HepG2 (cell line): ENCODE measurements around the gene TMEM253. TPM values are rescaled to one million over a fixed set of nuclear protein-coding genes. Genes with fewer than 3 reads are reported as not detected.

Experiments
- ATF7-NPFF ChIP-seq: sonication (generic); formaldehyde crosslinking; IDR thresholded peaks from 2 replicates; pipeline ENCODE4 v1.8.1; 2023; ENCODE audit warnings: mild to moderate bottlenecking, low read depth, missing genetic modification reagents, moderate library complexity
- FOXA1 ChIP-seq, 2 experiments: fragments of 450-650 bp in 1 of 2; sonication (generic) in 1 of 2; formaldehyde crosslinking in 1 of 2; IDR thresholded peaks; 2 replicates each; pipeline versions ENCODE4 v1.4.0 to v1.6.1; 2016 to 2020; ENCODE audit warnings: missing genetic modification reagents in 1 of 2
- MAX ChIP-seq: IDR thresholded peaks from 2 replicates; pipeline ENCODE4 v1.6.1; 2012; ENCODE audit warnings: inconsistent platforms
- MZF1 ChIP-seq: sonication (generic); formaldehyde crosslinking; IDR thresholded peaks from 2 replicates; pipeline ENCODE4 v1.8.1; 2023; ENCODE audit warnings: mild to moderate bottlenecking, missing genetic modification reagents, borderline replicate concordance
- NFE2 ChIP-seq: sonication (generic); formaldehyde crosslinking; IDR thresholded peaks from 2 replicates; pipeline ENCODE4 v1.4.0; 2020; ENCODE audit warnings: missing genetic modification reagents
- NONO ChIP-seq, 2 experiments: fragments of 450-650 bp in 1 of 2; sonication (generic) in 1 of 2; formaldehyde crosslinking in 1 of 2; IDR thresholded peaks in 1 of 2; conservative IDR thresholded peaks in 1 of 2; 2 replicates each; pipeline versions ENCODE4 v1.6.1 to v1.8.0; 2017 to 2022; ENCODE audit warnings: mild to moderate bottlenecking in 1 of 2, missing genetic modification reagents in 1 of 2, moderate library complexity in 1 of 2
- PTBP1 ChIP-seq: fragments of 200-400 bp; formaldehyde crosslinking; IDR thresholded peaks from 2 replicates; pipeline ENCODE4 v1.6.1; 2018; ENCODE audit warnings: low read length, low read depth; ENCODE audit not compliant: poor library complexity, severe bottlenecking
- RARA ChIP-seq: IDR thresholded peaks from 2 replicates; pipeline ENCODE4 v1.6.1; 2016; ENCODE audit warnings: missing genetic modification reagents, missing compliant biosample characterization
- RXRB ChIP-seq: IDR thresholded peaks from 2 replicates; pipeline ENCODE4 v1.6.1; 2016; ENCODE audit warnings: borderline replicate concordance, missing genetic modification reagents, missing compliant biosample characterization
- ZIK1 ChIP-seq: sonication (generic); formaldehyde crosslinking; IDR thresholded peaks from 2 replicates; pipeline ENCODE4 v1.5.0; 2020; ENCODE audit warnings: mild to moderate bottlenecking, low read depth, missing genetic modification reagents, borderline replicate concordance
- ZNF317 ChIP-seq: sonication (generic); formaldehyde crosslinking; IDR thresholded peaks from 2 replicates; pipeline ENCODE4 v1.5.0; 2020; ENCODE audit warnings: mild to moderate bottlenecking, missing genetic modification reagents
- ZNF335 ChIP-seq: sonication (generic); formaldehyde crosslinking; IDR thresholded peaks from 2 replicates; pipeline ENCODE4 v1.4.0; 2020; ENCODE audit warnings: missing genetic modification reagents
- ZNF766 ChIP-seq: sonication (generic); formaldehyde crosslinking; IDR thresholded peaks from 2 replicates; pipeline ENCODE4 v1.5.0; 2020; ENCODE audit warnings: missing genetic modification reagents, borderline replicate concordance
- ZNF839 ChIP-seq: sonication (generic); formaldehyde crosslinking; IDR thresholded peaks from 2 replicates; pipeline ENCODE4 v1.4.0; 2020; ENCODE audit warnings: missing genetic modification reagents, mild to moderate bottlenecking, borderline replicate concordance
- polyA plus RNA-seq, 8 experiments: library from polyadenylated mRNA; depleted of rRNA in 3 of 8; stranded (reverse) in 7 of 8; unstranded in 1 of 8; fragments of >200 nt; fragmentation: Illumina TruSeq in 4 of 8; extraction: Trizol in 4 of 8; gene quantifications; 2 replicates each; pipeline versions ENCODE4 v1.2.1 to v1.2.3, GENCODE V29; 2011 to 2016; ENCODE audit warnings: low read depth in 4 of 8, missing spikeins in 1 of 8, mixed read lengths in 1 of 8; ENCODE audit not compliant: insufficient read depth in 1 of 8
- total RNA-seq, 5 experiments: library from RNA; depleted of rRNA; stranded (reverse); fragments of >200 nt; fragmentation: Illumina TruSeq; extraction: Trizol; gene quantifications; 2 replicates each; pipeline ENCODE4 v1.2.3, GENCODE V29; 2016; ENCODE audit warnings: low read depth in 1 of 5
- TF ChIP-seq, protein P1 (sequence below): IDR thresholded peaks from 2 replicates; pipeline ENCODE4 v1.6.1; 2012; ENCODE audit warnings: low read depth, low read length, improper control_type of control experiment
- TF ChIP-seq, protein P2 (sequence below), 2 experiments: sonication (generic) in 1 of 2; formaldehyde crosslinking in 1 of 2; IDR thresholded peaks; 2 replicates each; pipeline versions ENCODE4 v1.5.1 to v1.6.1; 2011 to 2020; ENCODE audit warnings: borderline replicate concordance in 1 of 2, low read depth in 1 of 2, low read length in 1 of 2, mild to moderate bottlenecking in 1 of 2, missing genetic modification reagents in 1 of 2, moderate library complexity in 1 of 2
- TF ChIP-seq, protein P3 (sequence below): sonication (generic); formaldehyde crosslinking; IDR thresholded peaks from 2 replicates; pipeline ENCODE4 v1.9.0; 2021; ENCODE audit warnings: missing genetic modification reagents, borderline replicate concordance
- TF ChIP-seq, protein P4 (sequence below): sonication (generic); formaldehyde crosslinking; IDR thresholded peaks from 2 replicates; pipeline ENCODE4 v1.8.0; 2022; ENCODE audit warnings: mild to moderate bottlenecking, missing genetic modification reagents; ENCODE audit not compliant: insufficient replicate concordance

The TMEM253 gene
- total and polyA plus RNA-seq, 2 of the 13 experiments (the other 11 are each of a cell fraction or from before 2014, with no cell fraction given) = 0.29 to 0.45 TPM

DNA sequence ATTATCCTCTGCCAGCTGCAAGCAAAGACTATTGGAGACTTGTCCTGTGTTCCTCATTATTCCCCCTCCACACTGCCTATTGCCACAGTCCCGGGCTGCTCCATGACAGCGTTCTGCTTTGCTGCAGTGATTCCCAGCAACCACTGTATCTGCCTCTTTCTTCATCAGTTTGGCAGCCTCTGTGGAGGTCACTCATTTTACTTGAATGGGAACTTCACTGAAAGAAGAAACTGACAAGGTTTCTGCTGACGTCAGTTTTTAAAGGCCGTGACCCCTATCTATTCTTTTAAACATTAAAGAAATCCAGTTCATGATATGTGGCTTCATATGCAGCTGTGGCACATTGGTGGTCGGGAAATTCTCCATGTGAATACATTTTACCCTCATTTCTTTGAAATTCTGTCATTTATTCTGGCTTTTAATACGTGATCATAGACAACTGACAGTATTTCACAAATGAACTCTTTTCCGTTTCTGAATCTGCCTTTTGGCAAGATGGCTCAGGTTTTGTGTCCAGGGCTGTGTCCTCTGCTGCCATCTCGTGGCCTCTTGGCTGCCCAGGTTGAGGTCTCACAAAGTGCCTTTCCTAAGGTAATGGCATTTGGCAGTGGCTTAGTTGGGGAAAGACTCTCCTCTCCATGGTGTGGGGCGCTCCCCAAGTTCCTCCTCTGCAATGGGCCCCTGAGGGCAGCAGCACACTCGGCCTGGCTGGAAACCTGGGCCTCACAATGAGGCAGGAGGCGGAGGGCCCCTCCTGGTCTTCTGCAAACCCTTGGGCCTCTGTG lies 5.8 kb downstream of the TMEM253 start (continued):
- TF ChIP-seq FOXA1 (IDR thresholded peaks at IDR 0.05) (no peak), FOXA1 (CRISPR knock-in tag; IDR thresholded peaks at IDR 0.05) (0 out of 2 replicates have a peak, but pooled peaks have one; percentile 4), ZIK1 (peak; percentile 37; the same call in 1 of the 2 replicates), MZF1 (CRISPR knock-in tag) (no peak), ZNF766 (no peak), ZNF317 (CRISPR knock-in tag) (0 out of 2 replicates have a peak, but pooled peaks have one; percentile 4), MAX (no peak), RXRB (CRISPR knock-in tag) (peak; percentile 75), NFE2 (CRISPR knock-in tag) (no peak), ZNF335 (CRISPR knock-in tag) (peak; percentile 63; the same call in 1 of the 2 replicates), PTBP1 (no peak), NONO (IDR thresholded peaks at IDR 0.05) (no peak), NONO (CRISPR knock-in tag; conservative IDR thresholded peaks at IDR 0.05) (peak; percentile 83; the same call in 1 of the 2 replicates), RARA (peak; percentile 55; the same call in 1 of the 2 replicates), ZNF839 (CRISPR knock-in tag) (0 out of 2 replicates have a peak, but pooled peaks have one; percentile 49), ATF7-NPFF (CRISPR knock-in tag) (0 out of 2 replicates have a peak, but pooled peaks have one; percentile 11)
- TF ChIP-seq, protein P1, sequence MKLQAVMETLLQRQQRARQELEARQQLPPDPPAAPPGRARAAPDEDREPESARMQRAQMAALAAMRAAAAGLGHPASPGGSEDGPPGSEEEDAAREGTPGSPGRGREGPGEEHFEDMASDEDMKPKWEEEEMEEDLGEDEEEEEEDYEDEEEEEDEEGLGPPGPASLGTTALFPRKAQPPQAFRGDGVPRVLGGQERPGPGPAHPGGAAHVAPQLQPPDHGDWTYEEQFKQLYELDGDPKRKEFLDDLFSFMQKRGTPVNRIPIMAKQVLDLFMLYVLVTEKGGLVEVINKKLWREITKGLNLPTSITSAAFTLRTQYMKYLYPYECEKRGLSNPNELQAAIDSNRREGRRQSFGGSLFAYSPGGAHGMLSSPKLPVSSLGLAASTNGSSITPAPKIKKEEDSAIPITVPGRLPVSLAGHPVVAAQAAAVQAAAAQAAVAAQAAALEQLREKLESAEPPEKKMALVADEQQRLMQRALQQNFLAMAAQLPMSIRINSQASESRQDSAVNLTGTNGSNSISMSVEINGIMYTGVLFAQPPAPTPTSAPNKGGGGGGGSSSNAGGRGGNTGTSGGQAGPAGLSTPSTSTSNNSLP = peak; percentile 55; the same call in 1 of the 2 replicates
- TF ChIP-seq, protein P2, sequence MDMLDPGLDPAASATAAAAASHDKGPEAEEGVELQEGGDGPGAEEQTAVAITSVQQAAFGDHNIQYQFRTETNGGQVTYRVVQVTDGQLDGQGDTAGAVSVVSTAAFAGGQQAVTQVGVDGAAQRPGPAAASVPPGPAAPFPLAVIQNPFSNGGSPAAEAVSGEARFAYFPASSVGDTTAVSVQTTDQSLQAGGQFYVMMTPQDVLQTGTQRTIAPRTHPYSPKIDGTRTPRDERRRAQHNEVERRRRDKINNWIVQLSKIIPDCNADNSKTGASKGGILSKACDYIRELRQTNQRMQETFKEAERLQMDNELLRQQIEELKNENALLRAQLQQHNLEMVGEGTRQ (IDR thresholded peaks at IDR 0.05; ENCODE audit: low read depth, low read length) = no peak
- TF ChIP-seq, protein P2 (CRISPR knock-in tag; IDR thresholded peaks at IDR 0.05; ENCODE audit: borderline replicate concordance) = no peak; the same call in 1 of the 2 replicates
- TF ChIP-seq, protein P3, sequence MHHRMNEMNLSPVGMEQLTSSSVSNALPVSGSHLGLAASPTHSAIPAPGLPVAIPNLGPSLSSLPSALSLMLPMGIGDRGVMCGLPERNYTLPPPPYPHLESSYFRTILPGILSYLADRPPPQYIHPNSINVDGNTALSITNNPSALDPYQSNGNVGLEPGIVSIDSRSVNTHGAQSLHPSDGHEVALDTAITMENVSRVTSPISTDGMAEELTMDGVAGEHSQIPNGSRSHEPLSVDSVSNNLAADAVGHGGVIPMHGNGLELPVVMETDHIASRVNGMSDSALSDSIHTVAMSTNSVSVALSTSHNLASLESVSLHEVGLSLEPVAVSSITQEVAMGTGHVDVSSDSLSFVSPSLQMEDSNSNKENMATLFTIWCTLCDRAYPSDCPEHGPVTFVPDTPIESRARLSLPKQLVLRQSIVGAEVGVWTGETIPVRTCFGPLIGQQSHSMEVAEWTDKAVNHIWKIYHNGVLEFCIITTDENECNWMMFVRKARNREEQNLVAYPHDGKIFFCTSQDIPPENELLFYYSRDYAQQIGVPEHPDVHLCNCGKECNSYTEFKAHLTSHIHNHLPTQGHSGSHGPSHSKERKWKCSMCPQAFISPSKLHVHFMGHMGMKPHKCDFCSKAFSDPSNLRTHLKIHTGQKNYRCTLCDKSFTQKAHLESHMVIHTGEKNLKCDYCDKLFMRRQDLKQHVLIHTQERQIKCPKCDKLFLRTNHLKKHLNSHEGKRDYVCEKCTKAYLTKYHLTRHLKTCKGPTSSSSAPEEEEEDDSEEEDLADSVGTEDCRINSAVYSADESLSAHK (CRISPR knock-in tag) = peak; percentile 64; the same call in 1 of the 2 replicates
- TF ChIP-seq, protein P4, sequence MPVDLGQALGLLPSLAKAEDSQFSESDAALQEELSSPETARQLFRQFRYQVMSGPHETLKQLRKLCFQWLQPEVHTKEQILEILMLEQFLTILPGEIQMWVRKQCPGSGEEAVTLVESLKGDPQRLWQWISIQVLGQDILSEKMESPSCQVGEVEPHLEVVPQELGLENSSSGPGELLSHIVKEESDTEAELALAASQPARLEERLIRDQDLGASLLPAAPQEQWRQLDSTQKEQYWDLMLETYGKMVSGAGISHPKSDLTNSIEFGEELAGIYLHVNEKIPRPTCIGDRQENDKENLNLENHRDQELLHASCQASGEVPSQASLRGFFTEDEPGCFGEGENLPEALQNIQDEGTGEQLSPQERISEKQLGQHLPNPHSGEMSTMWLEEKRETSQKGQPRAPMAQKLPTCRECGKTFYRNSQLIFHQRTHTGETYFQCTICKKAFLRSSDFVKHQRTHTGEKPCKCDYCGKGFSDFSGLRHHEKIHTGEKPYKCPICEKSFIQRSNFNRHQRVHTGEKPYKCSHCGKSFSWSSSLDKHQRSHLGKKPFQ (CRISPR knock-in tag) = no peak
